DMS153 treated with DMSO at 0.1 percent for 48 hours (cell line): ENCODE measurements around the gene RCHY1.

Source experiments
- DNase-seq: peaks from one replicate; lab custom pipeline; 2025; ENCODE audit not compliant: unreplicated experiment; lab: John Stamatoyannopoulos, UW

The RCHY1 gene

DNA sequence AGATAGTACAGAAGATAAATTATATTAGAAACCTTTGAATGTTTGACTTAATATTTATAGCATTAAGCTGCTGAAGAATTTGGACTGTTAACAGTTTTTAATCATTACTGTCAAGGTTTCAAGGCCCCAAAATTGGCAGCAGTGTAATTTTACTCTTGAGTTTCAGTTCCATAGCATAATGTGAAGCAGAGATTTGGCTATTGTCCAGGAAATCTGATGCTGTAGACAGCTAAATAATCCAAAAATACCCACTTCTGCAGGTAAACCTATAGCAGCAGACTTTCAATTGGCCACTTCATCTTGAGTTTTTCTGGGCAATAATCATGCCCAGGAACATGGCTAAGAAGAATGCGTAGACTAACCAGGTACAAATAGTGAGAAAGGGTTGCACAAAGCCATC lies 85.0 kb downstream of the RCHY1 start:
- DNase-seq, result no peak
